GM11168 (cell line): ENCODE data around the gene PGBD1.

Experiments used
- in situ Hi-C: fragments of 300-500 bp; cut with MboI; formaldehyde crosslinking; loops from one replicate; pipeline ENCODE4 v1.12.0; 2022; ENCODE audit warnings: low sequenced_read_pairs; ENCODE audit not compliant: unreplicated experiment

The PGBD1 gene

DNA sequence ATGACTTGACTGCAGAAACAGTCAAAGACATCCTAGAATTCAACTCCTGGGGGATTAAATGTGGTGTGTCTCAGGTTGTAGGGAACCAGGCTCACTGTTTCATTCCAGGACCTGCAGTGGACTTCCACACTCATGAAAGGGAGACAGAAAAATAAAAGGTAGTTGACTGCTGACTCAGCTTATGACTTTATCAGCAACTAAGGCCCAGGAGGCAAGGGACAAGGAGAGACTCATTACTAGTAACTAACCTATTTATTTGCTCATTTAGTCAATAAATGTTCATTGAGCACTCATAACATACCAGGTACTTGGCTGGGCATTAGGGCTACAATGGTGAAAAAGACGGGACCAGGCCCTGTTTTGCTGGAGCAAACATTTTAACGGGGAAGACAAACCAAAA lies 51.7 kb downstream of the PGBD1 start:
- in situ Hi-C loops: no loop called here

DNA sequence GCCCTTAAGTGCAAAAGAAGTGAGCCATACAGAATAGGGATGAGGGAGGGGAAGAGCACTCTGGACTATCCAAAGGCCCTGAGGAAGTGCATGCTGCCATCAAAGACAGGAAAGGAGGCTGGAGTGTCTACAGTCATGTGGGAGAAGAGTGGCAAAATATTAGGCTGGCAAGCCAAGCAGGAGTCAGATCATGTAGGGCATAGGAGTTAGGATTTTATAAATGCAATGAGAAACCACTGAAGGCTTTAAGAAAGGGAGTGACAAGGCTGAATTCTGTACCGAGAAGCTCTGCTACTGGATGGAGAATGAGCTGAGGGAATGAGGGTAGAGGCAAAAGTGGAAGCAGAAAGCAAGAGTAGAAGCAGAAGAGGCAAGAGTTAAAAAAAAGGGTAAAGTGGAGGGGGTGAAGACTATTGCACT lies 52.2 kb downstream of the PGBD1 start:
- in situ Hi-C loops: no loop called here

GRCh38 chr6:28334286-28335039 lies 53.1 kb downstream of the PGBD1 start:
- in situ Hi-C loops: no loop called here

- in situ Hi-C loops: no loop called here
Observed at GRCh38 chr6:28335040-28335563, 53.7 kb downstream of the PGBD1 start.

GRCh38 chr6:28335564-28336283 lies 54.4 kb downstream of the PGBD1 start, which contains the start of gene ZSCAN31:
Gene ZSCAN31, minus strand, starts transcription at chr6:28336148. Its CDS starts 6,465 bp downstream, at chr6:28329683.
- in situ Hi-C loops: no loop called here

GRCh38 chr6:28336284-28337120 lies 55.1 kb downstream of the PGBD1 start:
- in situ Hi-C loops: no loop called here

- in situ Hi-C loops: no loop called here
Observed at GRCh38 chr6:28337121-28337520, 55.7 kb downstream of the PGBD1 start.

DNA sequence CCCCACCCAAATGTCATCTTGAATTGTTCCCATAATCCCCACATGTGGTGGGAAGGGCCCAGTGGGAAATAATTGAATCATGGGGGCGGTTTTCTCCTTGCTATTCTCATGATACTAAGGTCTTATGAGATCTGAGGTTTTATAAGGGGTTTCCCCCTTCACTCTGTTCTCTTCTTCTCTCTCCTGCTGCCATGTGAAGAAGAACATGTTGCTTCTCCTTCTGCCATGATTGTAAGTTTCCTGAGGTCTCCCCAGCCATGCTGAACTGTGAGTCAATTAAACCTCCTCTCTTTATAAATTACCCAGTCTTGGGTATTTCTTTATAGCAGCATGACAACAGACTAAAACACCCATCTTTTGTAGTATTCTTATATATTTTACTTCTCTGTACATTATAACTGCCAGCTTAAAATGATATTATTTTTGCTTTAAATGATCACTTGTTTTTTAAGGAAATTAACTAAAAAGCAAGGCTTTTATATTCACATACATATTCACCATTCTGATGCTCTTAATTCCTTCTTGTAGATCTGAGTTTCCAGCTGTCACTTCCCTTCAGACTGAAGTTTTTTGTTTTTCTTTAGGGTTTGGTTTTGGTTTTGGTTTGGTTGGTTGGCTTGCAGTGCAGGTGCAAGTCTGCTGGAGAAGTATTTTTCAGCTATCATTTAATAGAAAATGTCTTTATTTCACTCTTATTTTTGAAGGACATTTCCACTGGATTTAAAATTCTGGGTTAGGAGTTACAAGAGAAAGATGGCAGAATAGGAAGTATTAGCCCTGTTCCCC lies 59.1 kb downstream of the PGBD1 start:
- in situ Hi-C loops: no loop called here

DNA sequence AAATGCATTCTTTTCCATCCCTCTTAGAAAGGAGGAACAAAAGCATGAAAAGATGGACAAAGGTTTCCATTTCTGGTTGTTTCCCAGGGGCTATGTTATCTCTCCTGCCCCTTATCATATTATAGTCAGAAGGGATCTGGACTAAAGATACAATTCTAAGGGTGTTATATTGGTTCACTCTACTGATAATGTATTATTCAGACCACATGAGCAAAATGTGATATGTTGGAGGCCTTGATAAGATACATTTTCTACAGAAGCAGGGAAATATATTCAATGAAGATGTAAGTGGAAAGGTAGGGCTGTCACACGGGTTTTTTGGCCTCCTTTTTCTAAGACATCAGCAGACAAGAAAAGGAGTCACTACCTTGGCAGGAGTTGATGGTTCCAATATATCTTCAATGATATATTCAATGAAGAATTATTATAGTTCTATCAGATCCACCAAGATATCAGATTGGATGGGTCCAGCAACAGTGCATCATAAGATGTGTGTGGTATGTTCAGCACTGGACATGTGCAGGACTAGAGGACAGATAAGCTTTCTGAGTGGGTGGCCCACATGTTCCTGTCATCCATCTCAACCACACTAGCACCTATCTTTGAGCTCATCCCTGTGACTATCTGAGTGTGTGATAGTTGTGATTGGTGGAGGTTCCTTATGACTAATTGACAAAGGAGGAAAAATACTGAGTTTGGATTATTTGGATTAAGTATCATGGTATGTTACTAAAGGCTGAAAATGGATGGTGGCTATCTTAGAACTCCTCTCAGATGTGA lies 62.7 kb downstream of the PGBD1 start:
- in situ Hi-C loops: no loop called here

DNA sequence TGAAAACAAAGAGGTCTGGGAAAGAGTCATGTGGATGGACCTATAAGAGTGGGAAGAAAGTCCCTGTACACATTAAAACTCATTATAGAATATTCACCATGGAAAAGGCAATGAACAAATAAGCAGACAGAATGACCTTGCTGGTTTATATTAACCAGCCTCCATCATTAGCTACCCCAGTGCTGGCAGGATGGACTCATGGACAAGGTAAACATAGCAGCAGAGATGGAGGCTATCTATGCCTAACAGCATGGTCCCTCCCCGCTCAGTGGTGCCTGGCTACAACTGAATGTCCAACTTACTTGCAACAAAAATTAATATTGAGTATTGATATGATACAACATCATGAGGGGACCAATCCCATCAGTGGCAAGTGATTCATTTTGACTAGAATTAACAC lies 63.8 kb downstream of the PGBD1 start:
- in situ Hi-C loops: no loop called here

- in situ Hi-C loops: no loop called here
Observed at GRCh38 chr6:28347119-28347518, 65.7 kb downstream of the PGBD1 start.

- in situ Hi-C loops: no loop called here
Observed at GRCh38 chr6:28349344-28349891, 68.0 kb downstream of the PGBD1 start.

GRCh38 chr6:28349892-28350737 lies 68.7 kb downstream of the PGBD1 start, which contains the start of gene ZKSCAN3:
Gene ZKSCAN3, plus strand, starts transcription at chr6:28349947. Its CDS starts 9,640 bp downstream, at chr6:28359587.
- in situ Hi-C loops: loop anchor here (10.0 to 25.0 kb wide), 2 partner anchors 85 to 438 kb away; partner anchors contain the start of genes OR2B2 and ZSCAN26

GRCh38 chr6:28351087-28351486 lies 69.7 kb downstream of the PGBD1 start:
- in situ Hi-C loops: loop anchor here (10.0 to 25.0 kb wide), 2 partner anchors 86 to 439 kb away; partner anchors contain the start of genes OR2B2 and ZSCAN26

GRCh38 chr6:28351493-28351925 lies 70.1 kb downstream of the PGBD1 start:
- in situ Hi-C loops: loop anchor here (10.0 to 25.0 kb wide), 2 partner anchors 87 to 439 kb away; partner anchors contain the start of genes OR2B2 and ZSCAN26
